GM19351 (cell line): ENCODE results near the gene GULP1.
A peak's percentile ranks its signal among the peaks of the same experiment; 100 is the strongest.
"Not testable (repeated sequence)": the region's sequence is repeated elsewhere in the genome, so short reads cannot be mapped to it uniquely, and the experiment has no call there.

ENCODE experiments used
- ATAC-seq: cut with Tn5 transposase; IDR thresholded peaks from one replicate; pipeline ENCODE4 v1.9.1; 2021; ENCODE audit warnings: mild to moderate bottlenecking, moderate library complexity; ENCODE audit not compliant: unreplicated experiment

Gene GULP1

DNA sequence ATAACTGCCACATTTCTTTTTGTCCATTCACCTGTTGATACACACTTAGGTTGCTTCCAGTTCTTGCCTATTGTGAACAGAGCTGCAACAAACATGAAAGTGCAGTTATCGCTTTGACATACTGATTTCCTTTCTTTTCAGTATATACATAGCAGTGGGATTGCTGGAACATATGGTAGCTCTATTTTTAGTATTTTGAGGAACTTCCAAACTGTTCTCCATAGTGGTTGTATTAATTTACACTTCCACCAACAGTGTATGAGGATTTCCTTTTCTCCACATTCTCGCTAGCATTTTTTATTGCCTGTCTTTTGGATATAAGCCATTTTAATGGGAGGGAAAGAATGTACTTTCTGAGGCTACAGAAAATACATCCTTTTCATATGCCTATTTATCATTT, 167.4 kb downstream of the GULP1 start:
- no peak for ATAC-seq

DNA sequence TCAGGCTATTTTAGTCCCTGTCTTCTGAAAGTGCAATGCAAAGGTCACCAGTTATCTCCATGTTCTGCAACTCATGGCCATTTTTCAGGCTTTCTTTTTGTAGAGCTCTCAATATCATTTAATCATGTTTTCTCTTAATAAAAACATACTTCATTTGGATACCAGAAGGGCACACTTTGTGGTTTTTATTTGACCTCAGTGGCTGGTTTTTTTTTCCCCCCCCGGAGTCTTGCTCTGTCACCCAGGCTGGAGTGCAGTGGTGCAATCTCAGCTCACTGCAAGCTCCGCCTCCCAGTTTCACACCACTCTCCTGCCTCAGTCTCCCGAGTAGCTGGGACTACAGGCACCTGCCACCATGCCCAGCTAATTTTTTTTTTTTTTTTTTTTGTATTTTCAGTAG, 174.4 kb downstream of the GULP1 start:
- ATAC-seq: not testable (repeated sequence)

DNA sequence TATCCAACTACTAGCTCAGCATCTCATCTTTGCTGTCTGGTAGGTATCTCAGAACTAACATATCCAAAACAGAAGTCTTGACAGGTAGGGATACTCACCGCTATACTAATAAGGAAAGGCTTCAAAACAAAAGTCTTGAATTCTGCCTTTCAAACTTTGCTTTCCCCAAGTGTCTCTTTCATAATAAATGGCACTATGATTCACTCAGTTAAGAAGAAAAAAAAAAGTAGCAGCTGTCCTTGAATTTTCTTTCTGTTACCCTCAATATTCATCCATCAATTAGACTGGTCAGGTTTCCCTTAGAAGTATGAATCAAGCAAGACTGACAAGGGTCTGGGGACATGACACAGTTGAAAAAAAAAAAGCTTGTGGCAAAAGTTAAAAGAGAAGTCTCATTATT, 175.1 kb downstream of the GULP1 start:
- ATAC-seq: no peak

DNA sequence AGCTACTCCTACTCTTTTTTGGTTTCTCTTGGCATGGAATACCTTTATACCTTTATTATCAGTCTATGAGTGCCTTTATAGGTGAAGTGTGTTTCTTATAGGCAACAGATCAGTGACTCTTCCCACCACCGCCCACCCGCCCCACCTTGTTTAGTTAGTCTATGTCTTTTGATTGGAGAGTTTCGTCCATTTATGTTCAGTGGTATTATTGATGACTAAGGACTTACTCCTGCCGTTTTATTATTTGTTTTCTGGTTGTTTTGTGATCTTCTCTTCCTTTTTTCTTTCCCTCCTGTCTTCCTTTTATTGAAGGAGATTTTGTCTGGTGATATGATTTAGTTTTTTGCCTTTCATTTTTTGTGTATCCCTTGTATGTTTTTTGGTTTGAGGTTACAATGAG, 179.5 kb downstream of the GULP1 start:
- ATAC-seq: no peak

DNA sequence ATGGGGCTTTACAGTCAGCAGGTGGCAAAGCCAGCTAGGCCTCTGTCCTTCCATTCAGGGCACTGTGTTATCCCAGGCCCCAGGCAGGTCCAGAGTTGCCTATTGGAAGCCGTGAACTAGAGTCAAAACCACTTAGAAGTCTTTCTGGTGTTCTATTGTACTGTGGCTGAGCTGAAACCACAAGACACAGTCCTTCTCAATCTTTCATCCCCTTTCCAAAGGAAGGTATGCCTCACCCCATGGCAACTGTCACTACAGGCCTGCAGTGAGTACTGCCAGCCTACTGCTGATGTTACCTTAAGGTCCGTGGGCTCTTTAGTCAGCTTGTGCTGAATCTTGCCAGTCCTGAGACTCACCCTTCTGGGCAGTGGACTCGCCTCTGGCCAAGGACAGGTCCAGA, 181.6 kb downstream of the GULP1 start:
- no peak for ATAC-seq

DNA sequence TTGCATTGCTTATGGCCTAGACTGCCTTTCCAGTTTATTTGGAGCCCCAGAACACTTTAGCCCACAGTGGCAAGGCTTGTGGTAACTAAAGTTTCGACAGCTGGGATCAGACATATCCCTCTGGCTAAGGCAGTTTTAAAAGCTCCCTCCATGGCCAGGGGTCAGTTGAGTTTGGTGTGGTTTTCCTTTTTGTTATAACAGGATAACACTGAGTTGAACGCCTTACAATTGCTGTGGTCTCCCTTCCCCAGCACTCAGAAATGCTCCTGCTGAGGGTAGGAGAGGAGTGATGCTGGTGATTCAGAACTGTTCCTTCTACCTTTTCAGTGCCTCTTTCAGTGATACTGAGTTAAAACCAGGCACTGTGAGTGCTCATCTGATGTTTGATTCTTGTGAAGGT, 182.6 kb downstream of the GULP1 start:
- ATAC-seq: no peak

DNA sequence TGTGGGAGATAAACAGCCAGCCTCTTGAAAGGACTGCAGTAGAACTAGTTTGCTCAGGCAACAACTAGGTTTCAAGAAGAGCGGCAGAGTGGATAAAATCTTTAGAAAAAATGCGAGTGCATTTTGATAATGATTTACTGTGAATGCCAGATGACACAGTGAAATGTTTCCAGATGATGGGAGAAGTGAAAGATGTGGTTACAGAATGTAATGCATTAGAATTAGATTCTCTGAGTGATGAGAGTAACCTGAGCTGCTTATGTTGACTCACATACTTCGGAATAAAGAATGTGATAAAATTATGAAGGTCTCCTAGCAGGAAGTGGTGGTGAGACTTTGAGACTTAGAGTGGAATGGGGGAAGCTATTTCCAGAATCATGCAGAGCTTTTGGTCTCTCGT, 184.3 kb downstream of the GULP1 start:
- no peak for ATAC-seq

DNA sequence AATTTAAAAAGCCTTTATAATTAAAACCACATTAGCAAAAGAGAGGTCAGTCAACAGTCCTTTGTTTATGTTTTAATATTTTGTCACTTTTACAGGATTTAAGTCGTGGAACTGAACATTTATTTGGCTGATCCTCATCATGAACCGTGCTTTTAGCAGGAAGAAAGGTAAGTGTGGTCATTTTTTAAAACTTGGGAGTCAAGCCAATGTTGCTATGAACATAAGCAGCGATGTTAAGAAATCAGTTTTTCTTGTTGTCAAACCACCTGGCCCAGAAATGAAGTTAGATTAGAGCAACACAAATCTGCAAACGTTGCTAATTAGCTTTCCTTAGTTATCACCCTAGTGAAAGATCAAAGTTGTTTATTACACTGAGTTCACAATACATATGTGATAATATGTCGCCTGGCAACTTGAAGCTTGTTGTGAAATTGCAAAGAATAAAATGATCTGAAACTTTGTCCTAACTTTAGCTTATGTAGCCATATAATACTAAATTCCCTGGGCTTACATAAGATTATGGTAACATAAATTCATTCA, 186.0 kb downstream of the GULP1 start:
- no peak for ATAC-seq

DNA sequence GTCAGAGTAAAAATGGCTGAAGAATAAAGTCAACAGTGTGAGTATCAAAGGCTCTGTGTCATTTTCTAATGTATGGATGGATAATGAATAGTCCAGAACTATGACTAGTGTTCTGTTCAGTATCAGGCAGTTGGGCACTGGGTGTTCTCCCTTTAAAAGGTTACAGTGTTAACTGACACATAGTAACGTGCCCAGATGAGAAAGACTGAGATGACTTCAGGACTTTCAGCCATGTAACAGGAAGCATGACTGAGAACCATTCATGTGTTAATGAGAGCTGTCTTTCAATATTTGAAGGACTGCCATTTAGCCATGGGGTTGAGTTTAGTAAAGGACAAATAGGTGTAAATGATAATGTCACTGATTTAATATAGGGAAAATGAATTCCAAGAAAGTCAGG, 187.1 kb downstream of the GULP1 start:
- peak; percentile 99 for ATAC-seq

DNA sequence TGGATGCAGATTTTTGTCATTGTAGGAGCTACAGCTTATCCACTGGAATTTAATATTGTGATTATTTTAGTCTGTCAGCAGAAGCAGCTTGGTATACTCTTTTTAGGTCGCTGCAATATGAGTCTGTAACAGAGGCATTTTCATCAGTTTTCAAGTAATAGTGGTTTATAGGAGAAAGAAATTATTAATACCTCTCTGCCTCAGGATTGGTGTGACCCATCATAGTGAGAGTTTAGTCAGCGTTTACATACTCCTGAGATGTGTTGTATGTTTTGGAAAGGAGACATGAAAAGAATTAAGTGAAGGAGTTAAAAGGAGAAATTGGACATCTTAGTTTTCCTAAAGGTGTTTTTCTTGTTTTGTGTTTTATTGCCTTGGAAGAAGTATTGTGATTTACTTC, 189.8 kb downstream of the GULP1 start:
- ATAC-seq: no peak

DNA sequence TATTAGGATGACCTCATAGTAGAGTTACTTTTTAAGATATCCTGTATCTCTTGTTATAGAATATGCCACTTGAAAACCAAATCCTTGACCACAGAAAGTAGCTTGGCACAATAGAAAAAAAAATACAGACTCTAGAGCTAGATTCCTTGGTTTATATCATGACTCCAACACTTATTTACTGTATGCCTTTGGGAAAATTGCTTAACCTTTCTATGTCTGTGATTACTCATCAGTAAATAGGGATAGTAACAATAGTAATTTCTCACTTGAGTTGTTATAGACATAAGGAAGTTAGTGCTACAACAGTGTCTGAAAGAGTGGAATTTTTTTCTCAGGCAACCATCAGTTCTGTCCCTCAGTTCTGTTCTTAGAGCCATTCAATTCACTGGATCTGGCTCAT, 193.8 kb downstream of the GULP1 start:
- ATAC-seq: no peak

DNA sequence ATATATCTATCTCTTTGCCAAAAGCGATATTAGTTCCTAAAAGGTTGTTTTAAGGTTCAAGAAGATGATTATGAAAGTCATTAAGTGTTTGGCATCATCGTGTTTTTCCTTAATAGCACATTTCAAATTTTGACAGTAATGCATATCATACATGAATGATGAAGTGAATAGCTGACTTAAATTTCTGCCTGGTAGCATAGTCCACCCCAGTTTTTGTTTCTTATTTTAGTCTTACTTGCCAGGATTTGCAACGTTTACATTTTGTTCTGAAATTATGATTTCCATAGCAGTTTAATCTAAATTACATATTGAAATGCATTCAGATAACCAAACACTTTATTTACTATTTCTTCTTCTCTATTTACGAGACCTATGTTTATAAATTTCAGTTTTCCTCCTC, 201.1 kb downstream of the GULP1 start:
- no peak for ATAC-seq

DNA sequence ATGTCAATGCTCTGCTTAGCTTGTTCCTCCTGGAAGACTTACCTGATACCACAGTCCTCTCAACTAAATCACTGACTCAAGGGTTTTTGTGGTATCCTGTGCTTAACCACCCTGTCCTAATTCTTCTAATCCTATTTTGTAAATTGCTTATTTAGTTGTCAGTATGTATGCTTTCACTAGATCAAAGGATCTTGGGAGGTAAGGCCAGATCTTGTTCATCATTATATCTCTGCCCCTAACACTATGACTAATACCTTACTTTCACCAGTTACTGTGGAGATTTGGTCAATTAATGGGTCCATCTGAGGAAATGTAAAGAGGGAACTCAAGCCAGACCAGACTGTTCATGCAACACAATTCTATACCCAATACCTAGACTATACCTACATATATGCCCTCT, 203.2 kb downstream of the GULP1 start:
- ATAC-seq: no peak

DNA sequence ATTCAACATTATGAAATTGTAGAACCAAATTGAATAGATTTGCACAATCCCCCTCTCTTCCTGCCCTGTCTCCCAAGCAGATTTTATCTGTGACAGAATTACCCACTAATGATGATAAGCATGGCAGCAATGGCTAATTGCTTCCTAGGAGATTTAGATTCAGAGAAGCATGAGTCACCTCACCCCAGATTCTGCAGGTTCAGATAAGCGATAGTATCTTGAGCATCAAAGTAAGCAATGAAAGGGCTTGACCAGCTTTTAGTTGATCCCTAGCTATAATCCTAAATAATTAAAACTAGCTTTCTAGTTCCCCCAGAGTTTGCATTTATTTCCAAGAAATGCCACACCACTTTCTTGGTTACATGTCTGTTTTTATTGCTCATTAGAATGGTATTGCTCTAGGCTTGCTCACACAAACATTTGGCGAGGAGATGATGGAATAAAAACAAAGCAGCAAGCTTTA, 204.3 kb downstream of the GULP1 start:
- no peak for ATAC-seq

DNA sequence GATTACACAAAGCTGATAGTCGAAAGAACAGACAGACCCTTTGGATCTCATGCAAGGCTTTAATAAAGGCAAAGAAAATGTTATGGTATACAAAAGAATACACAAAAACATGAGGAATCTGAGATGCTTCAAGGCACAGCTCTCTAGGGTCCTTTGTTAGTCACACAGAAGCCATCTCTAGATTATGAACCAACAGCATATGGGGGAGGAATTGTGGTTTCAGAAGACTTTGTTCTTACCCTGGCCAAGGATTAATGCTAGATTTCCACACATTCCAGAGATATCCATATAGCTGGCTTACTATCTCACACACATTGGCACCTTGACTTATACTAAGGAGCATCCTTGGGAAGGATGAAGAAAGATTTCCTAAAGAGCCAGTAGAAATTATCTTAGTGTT, 206.1 kb downstream of the GULP1 start:
- ATAC-seq: no peak

DNA sequence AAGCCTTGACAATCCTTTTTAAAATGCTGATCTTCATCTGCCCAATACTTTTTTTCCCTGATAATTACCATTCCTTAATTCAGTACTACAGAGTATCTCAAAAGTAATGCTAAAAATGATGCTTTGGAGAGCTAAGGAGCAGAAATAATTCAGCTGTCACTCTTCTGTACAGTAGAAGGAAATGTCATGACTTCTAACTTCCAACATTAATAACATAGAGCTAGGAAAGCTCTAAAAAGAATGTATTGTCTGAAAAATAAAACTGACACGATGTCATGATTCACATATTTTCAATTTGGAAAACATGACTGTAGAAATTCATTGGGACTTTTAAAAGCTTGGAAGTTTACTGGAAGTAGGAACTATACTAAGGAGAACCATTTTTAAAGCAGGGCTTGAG, 212.3 kb downstream of the GULP1 start:
- ATAC-seq: no peak

DNA sequence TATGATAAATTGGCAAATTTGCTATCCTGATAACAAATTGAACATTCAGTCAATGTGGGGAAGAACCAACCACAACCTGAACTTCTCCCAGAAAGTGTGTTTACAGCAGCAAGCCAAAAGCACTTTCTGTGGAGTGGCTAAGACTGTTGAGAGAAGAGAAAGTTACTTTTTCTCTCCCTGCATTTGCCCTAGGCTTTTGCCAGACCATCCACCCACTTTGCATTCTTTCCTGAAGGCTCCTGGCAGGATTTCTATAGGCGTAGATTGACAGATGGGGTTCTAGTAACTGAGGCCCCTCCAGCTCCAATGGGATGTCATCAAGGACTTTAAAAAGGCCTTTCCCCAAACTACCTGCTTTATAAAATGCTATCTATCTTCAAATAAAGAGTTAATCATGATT, 215.2 kb downstream of the GULP1 start:
- no peak for ATAC-seq

DNA sequence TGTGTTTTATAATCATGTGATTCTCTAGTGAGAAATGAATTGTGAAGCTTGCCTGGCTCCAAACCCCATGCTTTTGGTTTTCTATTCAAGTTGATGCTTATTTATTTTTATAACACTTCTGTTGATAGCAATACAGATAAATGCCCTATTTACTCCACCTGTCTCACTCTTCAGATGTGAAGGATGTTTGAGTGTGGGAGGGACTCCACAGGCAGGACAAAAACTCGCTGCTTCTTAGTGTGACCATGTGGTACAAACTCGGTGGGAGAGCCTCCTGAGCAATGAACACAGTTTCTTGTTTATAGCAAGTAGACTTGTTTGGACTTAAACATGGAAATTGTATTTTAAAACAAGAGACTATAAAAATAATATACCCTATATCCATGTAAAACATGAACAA, 219.7 kb downstream of the GULP1 start:
- ATAC-seq: no peak

DNA sequence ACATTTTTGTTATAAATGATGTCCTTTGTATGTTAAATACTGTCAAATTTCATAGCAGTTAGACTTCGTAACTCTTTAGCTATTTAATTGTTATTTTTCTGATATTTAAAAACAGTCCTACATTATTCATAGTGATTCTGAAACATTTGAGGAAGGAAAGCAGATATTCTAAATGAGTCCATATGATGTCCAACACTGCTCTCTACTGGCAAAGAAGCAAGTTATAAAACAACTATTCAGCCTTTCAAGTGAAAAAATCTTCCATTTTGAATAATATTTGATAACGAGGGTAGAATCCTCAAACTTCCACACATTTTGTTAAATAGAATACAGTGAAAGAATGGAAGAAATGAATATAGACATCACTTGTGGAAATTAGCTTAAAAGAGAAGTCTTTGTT, 220.8 kb downstream of the GULP1 start:
- peak; percentile 66 for ATAC-seq

DNA sequence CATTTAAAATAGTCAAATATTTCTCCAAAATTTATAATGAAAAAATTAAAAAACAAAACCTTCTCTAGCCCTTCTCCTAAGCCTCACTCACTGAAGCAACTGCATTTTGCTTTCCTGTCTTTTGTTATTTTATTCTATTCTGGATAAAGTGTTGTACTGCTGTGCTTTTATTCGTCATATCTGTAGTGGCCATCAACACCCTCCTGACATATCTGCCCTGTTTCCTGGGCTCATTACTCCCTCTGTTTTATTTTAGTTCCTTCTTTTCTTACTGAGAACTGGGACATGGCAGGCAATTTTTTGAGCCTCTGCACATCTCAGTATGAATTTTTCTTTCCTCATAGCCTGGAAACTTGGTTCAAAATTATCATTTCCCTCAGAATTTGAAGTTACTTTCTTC, 224.2 kb downstream of the GULP1 start:
- ATAC-seq: no peak

DNA sequence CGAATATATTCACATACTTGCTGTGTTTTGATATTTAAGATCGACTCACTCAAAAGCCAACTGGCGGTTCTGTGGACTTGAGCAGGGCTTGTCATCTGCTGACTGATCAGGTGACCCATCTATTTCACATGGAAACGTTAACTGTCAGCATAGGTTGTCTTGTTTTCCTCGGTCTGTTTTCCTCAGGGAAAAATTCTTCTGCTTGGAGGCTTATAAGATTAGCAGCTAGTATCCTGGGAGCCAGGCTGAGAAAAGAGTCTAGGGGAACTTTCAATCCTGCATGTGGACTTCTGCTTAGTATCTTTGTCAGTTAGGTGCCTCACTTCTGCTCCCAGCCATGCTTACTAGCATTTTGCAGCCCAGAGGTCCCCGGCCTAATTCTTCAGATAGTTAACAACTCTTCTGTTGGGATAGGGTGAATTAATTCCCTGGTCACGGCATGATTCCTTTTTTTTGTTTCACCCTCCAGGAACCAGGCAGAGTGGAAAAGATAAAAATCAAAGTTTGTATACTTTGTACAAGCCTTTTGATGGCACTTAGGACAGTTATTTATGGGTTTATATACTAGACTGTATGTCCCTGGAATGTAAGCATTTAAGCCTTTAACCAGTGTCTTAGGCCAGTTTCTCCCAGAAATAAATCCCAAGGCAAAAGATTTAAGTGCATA, 226.0 kb downstream of the GULP1 start:
- no peak for ATAC-seq

DNA sequence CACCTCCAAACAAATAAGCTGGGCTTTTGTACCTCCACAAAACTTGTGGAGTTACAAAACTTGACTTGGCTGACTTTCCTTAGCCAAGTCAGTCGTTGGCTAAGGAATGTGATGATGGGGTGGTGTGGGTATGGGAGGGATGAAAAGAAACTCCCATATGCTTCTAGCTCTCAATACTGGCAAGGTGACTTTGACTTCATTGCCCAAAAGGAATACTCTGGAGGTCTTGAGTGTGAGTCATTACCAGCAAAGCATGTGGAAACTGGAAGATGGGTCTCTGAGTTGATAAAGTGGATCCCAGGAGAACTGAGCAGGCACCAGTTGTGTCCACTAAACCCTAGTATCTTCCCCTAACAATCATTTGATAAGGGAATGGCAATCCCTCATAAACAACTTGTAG, 226.7 kb downstream of the GULP1 start:
- ATAC-seq: no peak

DNA sequence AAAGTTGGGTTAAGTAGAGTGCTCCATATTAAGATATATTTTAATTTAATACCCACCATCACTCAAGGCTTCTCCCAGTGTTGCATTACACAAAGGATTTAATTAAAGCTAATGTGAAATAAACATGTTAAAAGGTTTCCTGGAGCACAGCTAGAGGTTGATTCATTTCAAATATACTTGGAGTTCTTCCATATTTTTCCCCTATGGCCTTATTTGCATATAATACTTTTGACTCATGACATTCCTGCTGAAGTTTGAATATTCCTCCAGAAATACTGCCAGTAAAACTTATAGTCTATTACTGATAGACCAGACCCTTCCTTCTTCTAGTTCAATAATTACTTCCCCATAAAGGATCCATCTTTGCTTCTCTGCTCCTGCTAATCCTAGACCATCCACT, 227.5 kb downstream of the GULP1 start:
- no peak for ATAC-seq
